ENCODE data around the gene BTN3A1. TPM values are rescaled to one million over a fixed set of nuclear protein-coding genes. Genes with fewer than 3 reads are reported as not detected.

BTN3A1 gene
- total and polyA plus RNA-seq, 2 of the 8 experiments (the other 6 are each of a cell fraction or from before 2014, with no cell fraction given), result 4.7 to 5.6 TPM

GRCh38 chr6:26366504-26366903 lies 35.6 kb upstream of the BTN3A1 start (continued):
- TF ChIP-seq, protein P1, sequence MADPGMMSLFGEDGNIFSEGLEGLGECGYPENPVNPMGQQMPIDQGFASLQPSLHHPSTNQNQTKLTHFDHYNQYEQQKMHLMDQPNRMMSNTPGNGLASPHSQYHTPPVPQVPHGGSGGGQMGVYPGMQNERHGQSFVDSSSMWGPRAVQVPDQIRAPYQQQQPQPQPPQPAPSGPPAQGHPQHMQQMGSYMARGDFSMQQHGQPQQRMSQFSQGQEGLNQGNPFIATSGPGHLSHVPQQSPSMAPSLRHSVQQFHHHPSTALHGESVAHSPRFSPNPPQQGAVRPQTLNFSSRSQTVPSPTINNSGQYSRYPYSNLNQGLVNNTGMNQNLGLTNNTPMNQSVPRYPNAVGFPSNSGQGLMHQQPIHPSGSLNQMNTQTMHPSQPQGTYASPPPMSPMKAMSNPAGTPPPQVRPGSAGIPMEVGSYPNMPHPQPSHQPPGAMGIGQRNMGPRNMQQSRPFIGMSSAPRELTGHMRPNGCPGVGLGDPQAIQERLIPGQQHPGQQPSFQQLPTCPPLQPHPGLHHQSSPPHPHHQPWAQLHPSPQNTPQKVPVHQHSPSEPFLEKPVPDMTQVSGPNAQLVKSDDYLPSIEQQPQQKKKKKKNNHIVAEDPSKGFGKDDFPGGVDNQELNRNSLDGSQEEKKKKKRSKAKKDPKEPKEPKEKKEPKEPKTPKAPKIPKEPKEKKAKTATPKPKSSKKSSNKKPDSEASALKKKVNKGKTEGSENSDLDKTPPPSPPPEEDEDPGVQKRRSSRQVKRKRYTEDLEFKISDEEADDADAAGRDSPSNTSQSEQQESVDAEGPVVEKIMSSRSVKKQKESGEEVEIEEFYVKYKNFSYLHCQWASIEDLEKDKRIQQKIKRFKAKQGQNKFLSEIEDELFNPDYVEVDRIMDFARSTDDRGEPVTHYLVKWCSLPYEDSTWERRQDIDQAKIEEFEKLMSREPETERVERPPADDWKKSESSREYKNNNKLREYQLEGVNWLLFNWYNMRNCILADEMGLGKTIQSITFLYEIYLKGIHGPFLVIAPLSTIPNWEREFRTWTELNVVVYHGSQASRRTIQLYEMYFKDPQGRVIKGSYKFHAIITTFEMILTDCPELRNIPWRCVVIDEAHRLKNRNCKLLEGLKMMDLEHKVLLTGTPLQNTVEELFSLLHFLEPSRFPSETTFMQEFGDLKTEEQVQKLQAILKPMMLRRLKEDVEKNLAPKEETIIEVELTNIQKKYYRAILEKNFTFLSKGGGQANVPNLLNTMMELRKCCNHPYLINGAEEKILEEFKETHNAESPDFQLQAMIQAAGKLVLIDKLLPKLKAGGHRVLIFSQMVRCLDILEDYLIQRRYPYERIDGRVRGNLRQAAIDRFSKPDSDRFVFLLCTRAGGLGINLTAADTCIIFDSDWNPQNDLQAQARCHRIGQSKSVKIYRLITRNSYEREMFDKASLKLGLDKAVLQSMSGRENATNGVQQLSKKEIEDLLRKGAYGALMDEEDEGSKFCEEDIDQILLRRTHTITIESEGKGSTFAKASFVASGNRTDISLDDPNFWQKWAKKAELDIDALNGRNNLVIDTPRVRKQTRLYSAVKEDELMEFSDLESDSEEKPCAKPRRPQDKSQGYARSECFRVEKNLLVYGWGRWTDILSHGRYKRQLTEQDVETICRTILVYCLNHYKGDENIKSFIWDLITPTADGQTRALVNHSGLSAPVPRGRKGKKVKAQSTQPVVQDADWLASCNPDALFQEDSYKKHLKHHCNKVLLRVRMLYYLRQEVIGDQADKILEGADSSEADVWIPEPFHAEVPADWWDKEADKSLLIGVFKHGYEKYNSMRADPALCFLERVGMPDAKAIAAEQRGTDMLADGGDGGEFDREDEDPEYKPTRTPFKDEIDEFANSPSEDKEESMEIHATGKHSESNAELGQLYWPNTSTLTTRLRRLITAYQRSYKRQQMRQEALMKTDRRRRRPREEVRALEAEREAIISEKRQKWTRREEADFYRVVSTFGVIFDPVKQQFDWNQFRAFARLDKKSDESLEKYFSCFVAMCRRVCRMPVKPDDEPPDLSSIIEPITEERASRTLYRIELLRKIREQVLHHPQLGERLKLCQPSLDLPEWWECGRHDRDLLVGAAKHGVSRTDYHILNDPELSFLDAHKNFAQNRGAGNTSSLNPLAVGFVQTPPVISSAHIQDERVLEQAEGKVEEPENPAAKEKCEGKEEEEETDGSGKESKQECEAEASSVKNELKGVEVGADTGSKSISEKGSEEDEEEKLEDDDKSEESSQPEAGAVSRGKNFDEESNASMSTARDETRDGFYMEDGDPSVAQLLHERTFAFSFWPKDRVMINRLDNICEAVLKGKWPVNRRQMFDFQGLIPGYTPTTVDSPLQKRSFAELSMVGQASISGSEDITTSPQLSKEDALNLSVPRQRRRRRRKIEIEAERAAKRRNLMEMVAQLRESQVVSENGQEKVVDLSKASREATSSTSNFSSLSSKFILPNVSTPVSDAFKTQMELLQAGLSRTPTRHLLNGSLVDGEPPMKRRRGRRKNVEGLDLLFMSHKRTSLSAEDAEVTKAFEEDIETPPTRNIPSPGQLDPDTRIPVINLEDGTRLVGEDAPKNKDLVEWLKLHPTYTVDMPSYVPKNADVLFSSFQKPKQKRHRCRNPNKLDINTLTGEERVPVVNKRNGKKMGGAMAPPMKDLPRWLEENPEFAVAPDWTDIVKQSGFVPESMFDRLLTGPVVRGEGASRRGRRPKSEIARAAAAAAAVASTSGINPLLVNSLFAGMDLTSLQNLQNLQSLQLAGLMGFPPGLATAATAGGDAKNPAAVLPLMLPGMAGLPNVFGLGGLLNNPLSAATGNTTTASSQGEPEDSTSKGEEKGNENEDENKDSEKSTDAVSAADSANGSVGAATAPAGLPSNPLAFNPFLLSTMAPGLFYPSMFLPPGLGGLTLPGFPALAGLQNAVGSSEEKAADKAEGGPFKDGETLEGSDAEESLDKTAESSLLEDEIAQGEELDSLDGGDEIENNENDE (IDR thresholded peaks at IDR 0.05; ENCODE audit: insufficient replicate concordance, low read length), result no peak
- TF ChIP-seq ZNF274 (IDR thresholded peaks at IDR 0.05; ENCODE audit: borderline replicate concordance, extremely low read depth, low read length) (no peak), SRF (IDR thresholded peaks at IDR 0.05; ENCODE audit: low read depth, low read length) (no peak), HDAC2 (IDR thresholded peaks at IDR 0.05; ENCODE audit: borderline replicate concordance in 1 of 2, low read depth in 2 of 2, low read length in 2 of 2) (no peak), PHF8 (conservative IDR thresholded peaks at IDR 0.05; ENCODE audit: low read depth, low read length) (no peak), FOSL1 (IDR thresholded peaks at IDR 0.05; ENCODE audit: insufficient read depth, low read depth, low read length) (no peak), NANOG (IDR thresholded peaks at IDR 0.05; ENCODE audit: insufficient read depth, low read depth, low read length, poor library complexity, severe bottlenecking) (no peak), MAX (IDR thresholded peaks at IDR 0.05) (no peak), EGR1 (IDR thresholded peaks at IDR 0.05; ENCODE audit: borderline replicate concordance, low read depth, low read length) (no peak)

Data from H1 (cell line).